Osteocyte (in vitro differentiated cells): ENCODE measurements around the gene RIPK1. TPM values are rescaled to one million over a fixed set of nuclear protein-coding genes. Genes with fewer than 3 reads are reported as not detected.

Source experiments
- DNase-seq: peaks from one replicate; pipeline ENCODE4 v3.0.0; 2021; ENCODE audit warnings: mixed read lengths; ENCODE audit not compliant: unreplicated experiment; ENCODE audit errors: extremely low spot score
- H3K27ac Mint-ChIP-seq: one replicate; pipeline ENCODE4 v1.8.0; 2021; ENCODE audit warnings: mild to moderate bottlenecking, mixed read lengths; ENCODE audit not compliant: unreplicated experiment
- H3K27me3 Mint-ChIP-seq: one replicate; pipeline ENCODE4 v1.8.0; 2021; ENCODE audit warnings: mixed read lengths; ENCODE audit not compliant: unreplicated experiment
- H3K36me3 Mint-ChIP-seq: one replicate; pipeline ENCODE4 v1.8.0; 2021; ENCODE audit warnings: mixed read lengths; ENCODE audit not compliant: unreplicated experiment
- H3K4me1 Mint-ChIP-seq: one replicate; pipeline ENCODE4 v1.8.0; 2021; ENCODE audit warnings: mixed read lengths; ENCODE audit not compliant: unreplicated experiment
- H3K4me3 Mint-ChIP-seq: one replicate; pipeline ENCODE4 v1.8.0; 2021; ENCODE audit warnings: mild to moderate bottlenecking, moderate library complexity, mixed read lengths; ENCODE audit not compliant: unreplicated experiment
- H3K9me3 Mint-ChIP-seq: one replicate; pipeline ENCODE4 v1.8.0; 2021; ENCODE audit warnings: mixed read lengths; ENCODE audit not compliant: unreplicated experiment
- total RNA-seq: library from RNA; stranded (reverse); gene quantifications from 2 replicates; pipeline ENCODE4 v1.2.1, GENCODE V29; 2021
- TF ChIP-seq, protein P1 (sequence below): fragments of 200-600 bp; sonication (generic); IDR thresholded peaks from 2 replicates; pipeline ENCODE4 v1.5.0; 2021; ENCODE audit warnings: antibody characterized with exemption, mild to moderate bottlenecking, moderate library complexity

RIPK1 gene
- total RNA-seq, 1 donor from 2014 or later = 28.1 TPM

DNA sequence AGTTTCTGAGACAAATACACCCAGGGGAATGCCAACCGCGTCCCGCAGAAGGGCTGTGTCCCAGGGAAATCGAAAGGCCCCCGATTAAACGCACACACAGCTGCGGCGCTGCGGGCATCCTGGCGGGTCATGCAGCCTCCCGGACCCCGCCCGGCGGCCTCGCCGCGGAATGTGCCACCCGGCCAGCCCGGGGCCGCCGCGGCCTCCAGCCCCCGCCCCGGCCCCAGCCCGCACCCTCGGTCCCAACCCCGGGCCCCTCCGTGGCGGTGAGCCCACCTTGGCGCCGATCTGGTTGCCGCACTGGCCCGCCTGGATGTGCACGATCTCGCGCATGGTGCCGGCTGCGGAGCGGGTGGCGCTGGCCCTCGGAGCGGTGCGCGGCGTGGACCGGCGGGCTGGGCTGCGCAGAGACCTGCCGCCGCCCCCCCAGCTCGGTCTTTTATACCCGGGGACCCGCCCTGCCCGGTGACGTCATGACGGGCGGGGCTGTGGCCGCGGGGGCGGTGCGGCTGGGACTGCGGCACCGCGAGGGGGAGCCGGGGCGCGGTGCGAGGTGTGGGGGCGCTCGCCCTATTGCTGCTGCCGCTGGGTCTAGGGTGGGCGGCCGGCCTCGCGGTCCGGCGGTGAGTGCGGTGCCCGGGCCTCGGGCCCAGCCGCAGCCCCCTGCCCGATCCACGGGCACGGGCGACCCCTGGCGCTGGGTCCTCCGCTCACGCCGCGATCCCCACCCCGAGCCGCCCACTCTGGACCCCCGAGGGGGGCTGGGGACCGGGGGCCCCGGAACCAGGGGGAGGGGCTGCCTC lies 89.0 kb downstream of the RIPK1 start, which contains the start of gene TUBB2A:
Gene TUBB2A (minus strand): TSS at position 414 of the 803 bp plus-strand sequence. CDS start 81 bp downstream, at position 333.
- peak within 1 kb of the TSS; percentile 90 for H3K27ac Mint-ChIP-seq
- H3K27me3 Mint-ChIP-seq = no peaks in the 10 kb centered on the region
- peak within 1 kb of the TSS; percentile 94 for H3K4me3 Mint-ChIP-seq
- no peaks in the 10 kb centered on the region for H3K9me3 Mint-ChIP-seq
- TF ChIP-seq, protein P1, sequence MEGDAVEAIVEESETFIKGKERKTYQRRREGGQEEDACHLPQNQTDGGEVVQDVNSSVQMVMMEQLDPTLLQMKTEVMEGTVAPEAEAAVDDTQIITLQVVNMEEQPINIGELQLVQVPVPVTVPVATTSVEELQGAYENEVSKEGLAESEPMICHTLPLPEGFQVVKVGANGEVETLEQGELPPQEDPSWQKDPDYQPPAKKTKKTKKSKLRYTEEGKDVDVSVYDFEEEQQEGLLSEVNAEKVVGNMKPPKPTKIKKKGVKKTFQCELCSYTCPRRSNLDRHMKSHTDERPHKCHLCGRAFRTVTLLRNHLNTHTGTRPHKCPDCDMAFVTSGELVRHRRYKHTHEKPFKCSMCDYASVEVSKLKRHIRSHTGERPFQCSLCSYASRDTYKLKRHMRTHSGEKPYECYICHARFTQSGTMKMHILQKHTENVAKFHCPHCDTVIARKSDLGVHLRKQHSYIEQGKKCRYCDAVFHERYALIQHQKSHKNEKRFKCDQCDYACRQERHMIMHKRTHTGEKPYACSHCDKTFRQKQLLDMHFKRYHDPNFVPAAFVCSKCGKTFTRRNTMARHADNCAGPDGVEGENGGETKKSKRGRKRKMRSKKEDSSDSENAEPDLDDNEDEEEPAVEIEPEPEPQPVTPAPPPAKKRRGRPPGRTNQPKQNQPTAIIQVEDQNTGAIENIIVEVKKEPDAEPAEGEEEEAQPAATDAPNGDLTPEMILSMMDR = peak; percentile 73
- peak; percentile 95 for DNase-seq
- peaks cover 20% of the 10 kb centered on the region for H3K36me3 Mint-ChIP-seq
- peaks cover 35% of the 10 kb centered on the region for H3K4me1 Mint-ChIP-seq

DNA sequence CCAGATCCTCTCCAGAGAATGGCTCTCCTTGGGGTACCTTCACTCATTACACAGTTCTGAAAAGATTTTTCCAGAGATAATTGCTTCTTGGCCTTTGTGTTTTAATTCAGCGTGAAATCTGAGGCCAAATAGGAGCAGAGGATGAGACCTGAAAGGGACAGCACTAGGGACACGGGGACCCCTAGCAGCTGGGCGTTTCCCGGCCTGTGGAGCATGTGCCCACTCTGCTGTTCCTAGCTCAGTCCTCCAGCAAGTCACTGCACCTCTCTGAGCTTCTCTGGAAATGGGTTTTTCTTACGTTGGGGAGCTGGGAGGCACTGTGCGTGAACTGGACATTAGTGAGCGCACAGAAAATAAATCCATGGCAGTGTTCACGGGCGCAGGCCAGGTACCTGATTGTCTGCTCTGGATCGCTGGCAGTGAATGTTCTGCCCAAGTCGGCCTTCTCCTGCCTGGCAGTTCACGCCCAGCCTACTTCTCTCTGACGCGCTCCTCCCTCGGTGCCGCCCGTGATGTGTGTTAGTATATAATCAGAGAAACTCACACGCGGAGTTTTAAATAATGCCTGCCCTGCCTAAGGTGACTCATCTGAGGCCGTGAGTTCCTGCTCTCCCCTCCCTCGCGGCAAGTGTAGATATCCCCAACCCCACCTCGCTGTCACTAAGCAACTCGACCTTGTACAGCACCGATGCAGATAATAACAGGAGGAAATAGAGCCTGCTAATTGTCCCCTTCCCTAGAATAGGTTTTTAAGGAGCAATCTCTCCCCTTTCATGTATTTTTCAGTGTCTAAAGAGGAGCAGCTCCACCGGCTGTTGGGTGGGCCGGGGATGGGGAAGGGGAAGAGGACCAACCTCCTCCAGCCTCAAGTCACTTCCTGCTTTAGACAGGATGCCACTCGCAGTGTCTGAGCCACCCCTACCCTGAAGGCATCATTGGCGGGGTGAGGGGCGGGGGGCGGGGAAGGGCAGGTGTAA lies 91.8 kb downstream of the RIPK1 start:
- Mint-ChIP-seq H3K9me3 (no peaks in the 10 kb centered on the region), H3K27ac (peak overlapping the region; percentile 77), H3K36me3 (peaks cover 6% of the 10 kb centered on the region), H3K4me1 (peaks cover 41% of the 10 kb centered on the region), H3K27me3 (no peaks in the 10 kb centered on the region), H3K4me3 (peak overlapping the region; percentile 30)
- DNase-seq = no peak
- TF ChIP-seq, protein P1 = no peak

DNA sequence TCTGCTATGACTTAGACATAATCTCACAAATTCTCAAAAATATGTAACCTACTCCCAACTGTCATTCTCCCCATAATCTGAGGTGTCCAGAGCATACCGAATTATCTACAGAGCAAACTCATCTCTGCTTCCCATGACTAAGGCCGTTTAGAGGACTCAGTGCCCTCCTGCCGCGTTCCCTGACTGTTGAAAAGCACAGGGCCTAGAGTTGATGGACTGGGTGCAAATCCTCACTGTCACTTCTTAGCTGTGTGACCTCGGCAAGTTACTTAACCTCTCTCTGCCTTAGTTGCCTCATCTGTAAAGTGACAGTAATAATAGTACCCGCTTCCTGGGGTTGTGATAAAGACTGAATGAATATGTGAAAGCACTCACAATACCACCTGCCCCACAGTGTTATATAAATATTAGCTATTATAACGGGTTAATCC lies 93.8 kb downstream of the RIPK1 start:
- Mint-ChIP-seq H3K4me1 (peaks cover 27% of the 10 kb centered on the region), H3K9me3 (no peaks in the 10 kb centered on the region), H3K27ac (peak overlapping the region; percentile 92), H3K27me3 (no peaks in the 10 kb centered on the region), H3K4me3 (peak overlapping the region; percentile 80), H3K36me3 (no peaks in the 10 kb centered on the region)
- no peak for DNase-seq
- TF ChIP-seq, protein P1 = no peak

DNA sequence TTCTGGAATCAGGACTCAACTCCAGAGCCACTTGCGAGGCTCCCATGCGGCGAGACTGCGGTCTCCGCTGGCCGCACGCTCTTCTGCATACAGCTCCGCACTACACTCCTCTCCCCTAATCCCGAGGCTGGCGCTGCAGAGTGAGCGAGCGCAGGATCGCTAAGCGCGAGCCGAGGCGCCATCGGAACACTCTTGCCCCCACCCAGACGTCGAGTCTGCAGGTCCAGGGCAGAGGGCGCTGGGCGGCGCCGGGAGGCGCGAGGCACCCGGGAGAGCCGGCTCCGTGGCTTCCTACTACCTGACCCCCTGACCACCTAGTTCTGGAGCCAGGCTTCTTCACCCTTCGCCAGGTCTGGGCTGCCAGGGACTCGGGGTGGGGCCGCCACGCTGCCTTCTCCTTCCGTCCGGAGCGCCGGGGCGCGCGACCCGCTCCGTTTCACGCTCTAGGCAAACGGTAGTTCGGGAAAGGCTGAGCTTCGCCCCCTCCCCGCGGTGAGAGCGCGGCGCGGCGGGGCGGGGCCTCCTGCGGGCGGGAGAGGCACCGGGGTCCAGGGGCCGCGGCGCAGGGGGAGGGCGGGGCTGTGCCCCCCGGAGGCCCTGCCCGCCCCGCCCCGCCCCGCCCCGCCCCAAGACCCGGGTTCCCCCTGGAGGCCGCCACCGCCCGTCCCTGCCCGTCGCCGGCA lies 94.4 kb downstream of the RIPK1 start:
- H3K4me3 Mint-ChIP-seq = peak overlapping the region; percentile 80

More for the DNA sequence above, 94.4 kb downstream of the RIPK1 start:
- Mint-ChIP-seq H3K27ac (peak overlapping the region; percentile 92), H3K4me1 (peaks cover 27% of the 10 kb centered on the region), H3K27me3 (no peaks in the 10 kb centered on the region), H3K36me3 (no peaks in the 10 kb centered on the region), H3K9me3 (no peaks in the 10 kb centered on the region)
- peak; percentile 89 for DNase-seq
- TF ChIP-seq, protein P1 = peak; percentile 23
